ENCODE data around the gene HFE.

- TF ChIP-seq CTCF (IDR thresholded peaks at IDR 0.05; ENCODE audit: low read depth, low read length), result no peak
- TF ChIP-seq EZH2phosphoT487 (IDR thresholded peaks at IDR 0.05; ENCODE audit: low read depth), result no peak
Measured at GRCh38 chr6:26088344-26088743, 1.1 kb downstream of the HFE start.
